Stimulated activated CD8-positive, alpha-beta memory T cell treated with anti-CD3 and anti-CD28 coated beads, Interleukin-12 subunit alpha, Interleukin-12 subunit beta, amount 100 ng/mL, for 24 hours (primary cell): ENCODE measurements around the gene DIDO1.
"Not testable (repeated sequence)": the region's sequence is repeated elsewhere in the genome, so short reads cannot be mapped to it uniquely, and the experiment has no call there.

Experiments
- DNase-seq: peaks from one replicate; pipeline ENCODE4 v3.0.0-alpha.2; 2020; ENCODE audit errors: extremely low read depth

Gene DIDO1

DNA sequence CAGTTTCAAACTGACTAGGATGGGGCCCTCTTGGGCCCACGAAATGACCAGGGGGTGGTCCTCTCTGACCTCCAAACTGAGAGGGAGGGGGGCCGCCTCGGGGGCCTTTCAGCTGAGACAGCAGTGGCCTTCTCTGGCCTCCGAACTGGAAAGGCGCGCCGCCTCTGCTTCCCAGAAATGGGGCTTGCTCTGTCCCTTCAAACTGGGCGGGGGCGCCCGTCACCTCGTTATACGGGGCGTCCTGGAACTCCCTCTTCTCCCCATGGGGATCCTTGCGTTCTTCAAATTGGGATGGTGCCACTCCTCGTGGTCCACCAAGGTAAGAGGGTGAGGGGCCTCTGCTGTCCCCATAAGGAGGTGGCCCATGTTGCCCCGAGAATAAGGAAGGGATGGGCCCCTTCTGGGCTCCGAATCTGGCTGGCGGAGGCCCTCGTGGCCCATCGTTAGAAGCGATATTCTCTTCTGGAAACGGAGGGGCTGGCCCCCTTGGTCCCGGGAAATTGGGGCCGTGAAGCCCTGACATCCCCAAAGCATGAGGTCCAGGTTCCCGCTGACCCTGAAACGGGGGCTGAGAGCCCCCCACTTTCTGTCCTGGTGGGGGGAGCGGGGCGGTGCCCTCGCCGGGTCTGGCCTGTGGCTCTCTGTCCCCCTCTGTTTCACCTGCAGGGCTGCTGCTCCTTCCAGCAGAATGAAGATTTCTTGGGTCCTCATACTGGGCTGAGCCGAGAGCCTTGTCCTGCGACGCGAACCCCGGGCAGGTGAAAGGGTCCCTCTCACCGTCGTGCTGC lies 46.0 kb downstream of the DIDO1 start:
- no peak for DNase-seq

DNA sequence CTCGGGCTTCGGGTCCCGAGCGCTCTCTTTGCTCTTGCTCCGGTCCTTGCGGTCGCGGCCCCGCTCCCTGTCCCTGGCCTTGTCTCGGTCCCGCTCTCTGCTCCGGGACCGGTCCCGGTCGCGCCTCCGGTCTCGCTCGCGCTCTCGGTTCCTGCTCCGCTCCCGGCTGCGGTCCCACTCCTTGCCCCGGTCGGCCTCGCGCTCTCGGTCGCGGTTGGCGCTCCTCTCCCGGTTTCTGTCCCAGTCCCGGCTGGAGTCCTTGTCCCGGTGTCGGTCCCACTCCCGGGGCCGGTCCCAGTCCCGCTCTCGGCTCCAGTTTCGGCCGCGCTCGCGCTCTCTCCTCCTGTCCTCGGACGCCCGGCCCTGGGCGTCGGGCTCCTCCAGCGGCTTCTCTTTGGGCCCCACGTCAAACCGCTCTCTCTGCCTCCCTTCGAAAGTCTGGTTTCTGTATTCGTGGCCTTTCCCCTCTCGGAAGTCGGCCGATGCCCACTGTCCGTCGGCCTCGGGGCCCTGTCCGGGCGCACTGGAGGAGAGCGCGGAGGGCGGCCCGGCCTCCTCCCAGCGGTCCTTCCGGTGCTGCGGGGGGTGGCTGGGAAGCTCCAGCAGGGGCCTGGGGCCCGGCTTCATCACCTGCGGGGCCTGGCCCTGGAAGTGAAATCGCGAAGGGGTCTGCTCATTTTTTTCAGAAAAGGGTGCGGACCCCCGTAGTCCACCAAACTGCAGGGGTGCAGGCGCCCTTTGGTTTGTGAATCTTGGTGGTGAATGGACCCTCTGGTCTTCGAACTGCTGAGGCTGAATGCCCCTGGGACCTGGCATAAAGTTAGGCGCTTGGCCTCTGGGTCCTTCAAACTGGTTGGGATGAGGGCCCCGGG lies 46.8 kb downstream of the DIDO1 start:
- DNase-seq = no peak

DNA sequence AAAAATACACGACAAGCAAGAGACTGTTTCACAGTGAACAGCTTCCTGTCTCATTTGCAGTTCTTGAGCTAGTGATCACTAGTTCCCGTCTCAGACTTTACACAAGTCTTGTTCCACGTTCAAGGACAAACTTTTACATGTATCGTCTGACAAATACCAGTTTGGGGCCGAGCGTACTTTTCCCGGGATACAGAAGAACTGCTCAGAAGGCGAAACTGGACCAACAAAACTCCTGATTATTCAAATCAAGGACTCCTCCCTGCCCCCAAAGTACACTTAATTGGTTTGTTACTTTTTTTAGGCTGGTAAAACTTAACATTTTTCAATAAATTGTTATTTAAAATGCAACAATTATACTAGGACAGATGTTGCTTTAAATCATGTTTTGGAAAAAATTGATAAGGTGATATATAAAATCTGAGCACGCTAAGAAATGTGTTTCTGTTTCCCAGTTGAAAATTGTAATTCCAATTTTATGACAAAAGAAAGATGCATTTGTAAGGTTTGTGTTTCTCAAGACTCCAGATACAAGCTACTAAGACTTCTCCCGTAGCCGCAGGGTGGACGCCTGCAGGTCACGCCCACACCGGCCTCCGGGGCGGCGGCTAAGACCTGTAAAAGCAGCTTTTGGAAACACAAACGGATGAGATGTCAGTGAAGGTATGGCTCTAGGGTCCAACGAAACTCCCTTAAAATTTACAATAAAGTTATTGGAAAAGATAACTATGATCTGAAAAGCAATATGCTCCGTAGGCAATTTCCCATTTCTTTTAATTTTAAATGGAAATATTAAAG lies 47.9 kb downstream of the DIDO1 start:
- no peak for DNase-seq

DNA sequence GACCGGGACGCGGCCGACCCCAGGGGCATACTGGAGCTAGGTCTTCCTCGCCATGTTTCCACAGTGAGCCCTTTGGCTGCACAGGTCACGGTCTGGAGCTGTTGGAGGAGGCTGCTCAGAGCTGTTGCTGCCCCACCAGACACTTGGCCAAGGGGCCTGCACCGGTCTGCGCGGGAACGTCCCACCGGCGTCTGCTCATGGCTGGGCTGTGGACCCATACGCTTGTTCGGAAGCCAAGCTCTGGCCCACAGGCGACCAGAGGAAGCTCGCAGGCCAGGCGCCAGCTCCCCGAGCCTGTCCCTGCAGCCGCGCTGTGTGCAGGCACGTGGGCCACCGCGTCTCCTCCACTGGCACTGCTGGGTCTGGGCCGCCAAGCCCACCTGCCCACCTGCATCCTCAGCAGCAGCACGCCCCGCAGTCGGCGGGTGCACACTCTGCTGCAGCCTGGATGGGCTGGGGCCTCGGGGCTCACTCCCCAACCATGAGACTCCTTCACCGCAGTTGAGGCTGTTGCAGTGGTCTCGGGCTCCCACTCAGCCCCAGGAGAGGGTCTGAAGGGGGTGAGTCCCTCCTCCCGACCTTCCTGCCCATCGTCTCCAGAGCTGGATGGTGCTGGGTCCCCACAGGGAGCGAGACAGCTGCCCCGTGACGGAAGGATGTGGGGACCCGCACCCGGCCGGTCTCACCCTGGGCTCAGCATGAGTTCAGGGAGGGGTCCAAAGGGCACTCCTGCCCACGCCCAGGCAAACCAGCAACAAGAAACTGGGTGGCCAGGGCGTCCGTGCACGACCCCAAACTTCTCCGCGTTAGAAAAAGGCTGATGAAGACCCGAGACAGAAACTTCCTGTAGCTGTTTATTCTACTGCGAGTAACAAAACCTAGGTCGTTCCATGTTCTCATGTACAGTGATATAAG lies 49.1 kb downstream of the DIDO1 start:
- no peak for DNase-seq

DNA sequence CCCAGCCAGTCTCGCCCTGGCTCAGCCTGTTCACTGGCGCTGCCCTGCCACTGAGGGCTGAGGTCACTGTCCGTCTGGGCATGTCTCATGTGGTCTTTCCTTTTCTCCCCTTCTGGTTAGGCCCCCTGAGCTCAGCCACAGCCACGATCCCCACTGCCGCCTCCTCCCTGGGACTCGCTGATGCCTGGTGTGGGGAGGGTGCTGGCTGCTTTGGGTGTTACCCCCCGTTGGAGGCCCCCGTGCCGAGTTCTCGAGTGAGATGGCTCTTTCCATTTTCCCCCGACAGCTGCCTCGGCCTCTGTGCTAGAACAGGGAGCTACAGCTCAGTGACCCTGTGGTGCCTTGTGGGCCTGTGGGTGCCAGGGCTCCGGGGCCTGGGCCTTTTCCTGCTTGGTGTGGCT lies 49.8 kb downstream of the DIDO1 start:
- no peak for DNase-seq

DNA sequence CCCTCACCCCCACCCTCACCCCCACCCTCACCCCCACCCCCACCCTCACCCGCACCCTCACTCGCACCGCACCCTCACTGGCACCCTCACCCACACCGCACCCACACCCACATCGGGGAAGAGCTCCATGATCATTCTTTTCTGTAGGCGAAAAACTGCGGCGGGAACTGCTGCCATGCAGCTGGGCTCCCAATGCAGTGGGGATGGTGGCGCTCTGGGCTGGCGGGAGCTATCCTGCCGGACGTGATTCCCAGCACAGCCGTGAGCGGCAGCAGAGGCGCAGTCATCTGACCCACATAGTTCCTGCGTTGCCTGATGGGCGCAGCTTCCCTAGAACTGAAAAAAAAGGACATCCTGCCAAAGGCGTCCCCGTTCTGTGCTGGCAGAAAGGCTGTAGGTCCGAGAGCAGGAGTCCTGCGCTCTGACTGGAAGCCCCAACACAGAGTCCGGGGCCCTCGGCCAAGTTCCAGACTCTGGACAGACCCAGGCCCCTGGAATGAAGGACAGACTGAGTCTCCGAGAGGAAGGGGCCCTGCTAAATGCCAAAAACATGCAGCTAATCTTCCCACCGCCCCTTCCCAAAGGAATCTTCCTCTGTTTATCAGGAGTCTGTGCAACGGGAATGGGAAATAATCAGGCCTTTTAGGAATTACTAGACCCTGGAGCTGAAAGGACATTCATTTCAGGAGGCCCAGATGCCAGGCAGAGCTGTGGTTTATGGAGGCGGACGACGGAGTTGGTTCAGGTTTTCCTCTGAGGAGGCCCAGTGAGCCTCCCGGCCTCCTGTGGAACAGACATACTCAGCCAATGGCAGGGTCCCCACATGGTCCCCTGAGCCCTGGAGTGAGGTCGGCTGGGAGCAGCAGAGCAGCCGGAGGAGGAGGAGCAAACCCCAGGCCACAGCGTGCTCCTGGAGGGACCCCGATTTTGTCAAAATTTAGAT lies 50.6 kb downstream of the DIDO1 start:
- no peak for DNase-seq

DNA sequence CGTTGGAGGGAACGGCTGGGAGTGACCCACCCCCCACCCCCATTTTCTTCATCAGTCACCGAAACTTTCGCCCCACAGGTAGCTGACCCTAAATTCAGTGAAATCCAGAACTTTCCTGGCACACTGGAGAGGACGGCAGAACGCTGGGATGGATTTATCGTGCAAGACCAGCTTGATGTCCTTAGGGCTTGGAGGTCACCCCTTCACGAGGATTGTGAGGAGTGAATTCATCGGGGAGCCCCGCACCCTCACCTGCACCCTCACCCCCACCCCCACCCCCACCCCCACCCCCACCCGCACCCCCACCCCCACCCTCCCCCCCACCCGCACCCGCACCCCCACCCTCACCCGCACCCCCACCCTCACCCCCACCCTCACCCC lies 51.4 kb downstream of the DIDO1 start:
- no peak for DNase-seq

DNA sequence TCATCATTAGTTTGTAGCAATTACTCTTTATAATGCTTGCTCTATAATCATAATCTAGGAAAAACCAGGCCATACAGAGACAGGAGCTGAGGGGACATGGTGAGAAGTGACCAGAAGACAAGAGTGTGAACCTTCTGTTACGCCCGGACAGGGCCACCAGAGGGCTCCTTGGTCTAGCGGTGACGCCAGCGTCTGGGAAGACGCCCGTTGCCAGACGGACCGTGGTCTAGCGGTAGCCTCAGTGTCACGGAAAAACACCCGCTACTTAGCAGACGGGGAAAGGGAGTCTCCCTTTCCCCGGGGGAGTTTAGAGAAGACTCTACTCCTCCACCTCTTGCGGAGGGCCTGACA lies 52.6 kb downstream of the DIDO1 start:
- DNase-seq = not testable (repeated sequence)

DNA sequence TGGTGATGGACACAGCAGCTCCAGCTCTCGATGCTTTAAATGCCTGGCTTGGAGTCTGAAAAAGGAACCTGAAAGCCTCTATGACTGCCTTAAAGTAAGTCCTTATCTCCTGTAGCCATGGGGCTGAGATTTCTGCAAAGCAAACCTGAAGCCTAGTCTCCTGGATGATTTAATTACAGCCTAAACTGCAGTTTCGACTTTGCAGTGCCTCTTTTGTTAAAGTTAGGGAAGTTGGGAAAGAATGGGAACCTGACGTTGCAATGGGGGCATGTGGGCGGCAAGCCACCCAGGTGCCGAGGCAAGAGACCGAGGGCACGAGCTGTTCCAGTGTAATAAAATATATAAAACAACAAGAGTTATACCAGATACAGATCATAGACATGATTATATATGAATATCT lies 53.0 kb downstream of the DIDO1 start:
- no peak for DNase-seq

DNA sequence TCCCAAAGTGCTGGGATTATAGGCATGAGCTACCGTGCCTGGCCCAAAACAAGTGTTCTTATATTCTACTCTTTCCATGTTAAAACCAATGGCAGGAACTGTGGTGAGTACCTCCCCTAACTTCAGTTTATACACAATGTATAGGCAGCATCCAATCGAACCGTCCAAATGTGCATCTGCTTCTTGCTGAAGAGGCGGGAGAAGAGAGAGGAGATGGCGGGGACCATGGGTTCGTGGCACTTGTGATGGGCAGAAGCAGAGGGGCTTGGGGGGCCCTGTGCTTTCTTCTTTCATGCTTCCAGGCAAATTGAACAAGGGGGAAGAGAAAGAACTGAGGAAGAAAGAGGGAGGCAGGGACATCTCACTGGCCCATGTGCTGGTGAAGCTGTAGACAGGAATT lies 53.4 kb downstream of the DIDO1 start:
- no peak for DNase-seq

DNA sequence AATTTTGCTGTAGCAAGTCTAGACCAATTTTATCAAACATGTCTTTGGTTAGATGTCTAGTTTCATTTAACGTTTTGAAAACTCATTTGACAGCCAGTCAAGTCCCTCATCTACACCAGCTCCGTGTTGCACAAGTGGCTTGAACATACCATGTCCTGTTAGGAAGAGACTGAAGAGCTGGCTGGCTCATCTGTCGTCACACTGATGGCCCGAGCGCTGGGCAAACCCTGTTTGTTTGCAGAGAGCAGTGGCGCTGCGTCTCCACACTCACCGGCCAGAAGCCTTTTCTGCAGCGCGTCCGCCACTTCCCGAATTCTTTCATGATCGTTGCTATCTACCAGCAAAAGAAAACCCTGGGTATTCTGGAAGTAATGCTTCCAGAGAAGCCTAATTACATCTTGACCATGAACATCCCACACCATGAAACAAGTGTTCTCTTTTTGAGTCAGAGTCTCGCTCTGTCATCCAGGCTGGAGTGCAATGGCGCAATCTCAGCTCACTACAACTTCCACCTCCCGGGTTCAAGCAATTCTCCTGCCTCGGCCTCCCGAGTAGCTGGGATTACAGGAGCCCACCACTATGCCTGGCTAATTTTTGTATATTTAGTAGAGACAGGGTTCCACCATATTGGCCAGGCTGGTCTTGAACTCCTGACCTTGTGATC lies 54.0 kb downstream of the DIDO1 start:
- DNase-seq = no peak

DNA sequence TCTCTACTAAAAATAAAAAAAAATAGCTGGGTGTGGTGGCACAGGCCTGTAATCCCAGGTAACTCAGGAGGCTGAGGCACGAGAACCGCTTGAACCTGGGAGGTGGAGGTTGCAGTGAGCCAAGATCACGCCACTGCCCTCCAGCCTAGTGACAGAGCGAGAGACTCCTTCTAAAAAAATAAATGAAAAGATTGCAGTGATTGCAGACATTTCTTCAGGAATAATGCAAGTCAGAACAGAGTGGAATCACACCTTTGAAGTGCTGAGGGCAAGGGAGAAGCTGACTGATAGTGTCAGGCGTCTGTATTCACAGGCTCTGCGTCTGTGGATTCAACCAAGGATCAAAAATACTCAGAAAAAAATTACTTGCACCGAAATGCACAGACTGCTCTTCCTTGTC lies 62.1 kb downstream of the DIDO1 start:
- no peak for DNase-seq

DNA sequence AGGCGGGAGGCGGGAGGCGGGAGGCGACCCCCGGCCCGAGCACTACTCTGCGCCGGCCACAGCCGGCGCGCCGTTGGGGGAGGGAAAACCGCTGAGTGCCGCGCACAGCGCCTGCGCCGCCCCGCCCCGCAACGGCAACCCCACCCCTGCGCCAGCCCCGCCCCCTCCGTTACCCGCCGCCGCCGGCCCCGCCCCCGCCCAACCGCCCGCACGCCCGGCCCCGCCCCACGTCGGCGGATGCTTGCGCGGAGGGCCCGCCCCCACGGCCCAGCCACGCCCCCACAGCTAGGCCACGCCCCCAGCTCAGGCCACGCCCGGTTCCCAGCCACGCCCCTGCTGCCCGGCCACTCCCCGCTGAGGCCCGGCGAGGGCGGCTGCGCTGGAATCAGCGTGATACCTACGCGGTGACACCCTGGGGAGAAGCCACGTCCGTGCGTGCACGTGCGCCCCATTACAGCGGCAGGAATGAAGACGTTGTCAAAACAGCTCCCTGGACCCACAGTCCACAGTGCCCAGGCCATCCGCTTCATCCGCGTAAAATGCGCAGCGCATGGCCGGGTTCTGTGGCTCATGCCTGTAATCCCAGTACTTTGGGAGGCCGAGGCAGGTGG lies 64.5 kb downstream of the DIDO1 start, which contains the start of gene TCFL5:
Gene TCFL5 (minus strand): TSS at position 97 of the 611 bp plus-strand sequence. CDS start 152 bp downstream, outside the sequence.
- DNase-seq = peak; percentile 86

DNA sequence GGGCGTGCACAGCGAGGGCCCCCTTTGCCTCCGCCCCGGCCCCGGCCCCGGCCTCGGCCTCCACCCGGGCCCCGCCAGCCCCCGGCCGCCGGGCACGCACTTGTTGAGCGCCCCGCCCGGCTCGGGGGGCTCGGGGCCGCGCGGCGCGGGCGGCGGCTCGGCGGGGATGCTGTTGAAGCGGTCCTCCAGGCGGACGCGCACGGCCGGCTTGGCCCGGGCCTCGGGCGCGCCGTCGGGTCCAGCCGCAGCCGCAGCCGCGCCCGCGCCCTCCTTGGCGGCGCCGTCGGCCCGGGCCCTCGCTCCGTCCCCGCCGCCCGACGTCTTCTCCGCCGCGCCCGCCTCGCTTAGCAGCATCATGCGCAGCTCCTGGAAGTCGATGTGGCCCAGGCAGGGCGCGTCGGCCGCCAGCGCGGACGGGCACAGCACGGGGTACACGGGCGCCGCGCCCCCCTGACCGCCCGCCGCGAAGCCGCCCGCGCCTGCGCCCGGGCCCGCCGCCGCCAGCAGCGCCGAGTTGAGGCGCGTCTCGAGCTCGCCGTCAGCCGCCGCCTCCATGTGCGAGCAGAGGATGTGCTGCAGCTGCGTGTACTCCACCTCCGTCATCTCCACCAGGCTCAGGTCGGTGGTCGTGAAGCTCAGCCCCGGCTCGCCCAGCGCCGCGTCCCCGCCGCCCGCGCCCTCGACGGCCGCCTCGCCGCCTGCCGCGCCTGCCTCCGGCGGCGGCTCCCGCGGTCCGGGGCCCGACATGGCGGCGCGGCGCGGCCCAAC lies 65.2 kb downstream of the DIDO1 start:
- no peak for DNase-seq

DNA sequence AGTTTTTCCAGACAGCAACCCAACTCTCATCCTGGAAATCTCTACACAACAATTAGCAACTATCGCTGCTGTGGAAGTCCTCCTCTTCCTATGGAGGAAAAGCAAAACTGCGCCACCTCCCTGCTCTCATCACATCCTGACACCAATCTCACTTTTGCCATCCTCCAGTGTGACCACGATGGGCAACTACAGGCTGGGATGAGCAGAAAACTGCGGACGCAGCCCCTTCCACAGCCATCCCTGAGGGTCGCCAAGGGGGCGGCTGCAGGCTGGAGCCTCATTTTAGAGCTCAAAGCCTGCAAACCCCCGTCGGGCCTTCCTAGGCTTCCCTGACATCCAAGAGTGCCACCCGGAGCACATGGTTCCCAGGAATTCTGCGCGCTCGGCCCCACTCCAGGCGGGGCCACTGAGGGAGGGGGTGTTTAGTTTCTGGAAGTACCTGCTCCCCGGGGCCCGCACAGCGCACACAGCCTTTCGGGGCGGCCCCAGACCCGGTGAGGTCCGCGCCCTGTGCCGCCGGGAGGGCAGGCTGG lies 65.8 kb downstream of the DIDO1 start:
- DNase-seq = no peak

DNA sequence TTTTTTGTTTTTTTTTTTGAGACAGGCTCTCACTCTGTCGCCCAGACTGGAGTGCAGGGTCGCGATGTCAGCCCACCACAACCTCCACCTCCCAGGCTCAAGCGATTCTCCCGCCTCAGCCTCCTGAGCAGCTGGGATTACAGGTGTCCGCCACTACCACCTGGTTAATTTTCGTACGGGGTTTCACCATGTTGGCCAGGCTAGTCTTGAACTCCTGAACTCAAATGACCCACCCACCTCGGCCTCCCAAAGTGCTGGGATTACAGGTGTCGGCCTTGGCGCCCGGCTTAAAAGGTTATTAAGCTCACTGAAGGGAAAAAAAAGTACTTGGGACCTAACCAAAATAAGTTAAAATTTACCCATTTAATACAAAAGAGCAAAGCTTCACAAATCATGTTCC lies 66.6 kb downstream of the DIDO1 start:
- DNase-seq = no peak

DNA sequence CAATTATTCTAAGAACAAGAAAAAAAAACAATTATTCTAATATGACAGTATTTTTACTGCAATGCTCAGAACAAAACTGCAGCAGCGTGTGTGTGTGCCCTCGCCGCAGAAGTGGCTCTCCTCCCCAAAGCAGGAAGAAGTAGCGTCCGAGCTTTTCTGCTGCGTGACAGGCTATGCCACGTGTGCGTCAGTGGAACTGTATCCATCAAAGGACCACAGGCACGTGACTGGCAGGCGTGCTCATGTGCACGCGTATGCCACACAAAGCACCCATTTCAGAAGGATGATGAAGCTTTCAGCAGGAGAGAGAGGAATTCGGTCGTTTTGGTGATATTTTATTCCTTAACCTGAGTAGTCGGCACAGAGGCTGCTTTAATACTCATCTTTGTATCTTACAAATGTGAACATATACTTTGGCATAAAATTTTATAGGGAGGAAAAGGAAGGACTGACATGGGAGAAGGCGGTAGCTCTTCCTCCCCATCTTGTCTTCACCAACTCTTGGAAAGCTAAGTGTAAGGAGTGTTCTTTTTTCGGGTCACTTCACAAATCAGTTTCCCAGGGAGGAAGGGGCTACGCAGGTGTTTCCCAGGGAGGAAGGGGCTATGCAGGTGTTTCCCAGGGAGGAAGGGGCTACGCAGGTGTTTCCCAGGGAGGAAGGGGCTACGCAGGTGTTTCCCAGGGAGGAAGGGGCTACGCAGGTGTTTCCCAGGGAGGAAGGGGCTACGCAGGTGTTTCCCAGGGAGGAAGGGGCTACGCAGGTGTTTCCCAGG lies 68.1 kb downstream of the DIDO1 start:
- DNase-seq = no peak
